ENCODE measurements around the gene ZNF442.
"Not testable (repeated sequence)": the region's sequence is repeated elsewhere in the genome, so short reads cannot be mapped to it uniquely, and the experiment has no call there.

ZNF442 gene

DNA sequence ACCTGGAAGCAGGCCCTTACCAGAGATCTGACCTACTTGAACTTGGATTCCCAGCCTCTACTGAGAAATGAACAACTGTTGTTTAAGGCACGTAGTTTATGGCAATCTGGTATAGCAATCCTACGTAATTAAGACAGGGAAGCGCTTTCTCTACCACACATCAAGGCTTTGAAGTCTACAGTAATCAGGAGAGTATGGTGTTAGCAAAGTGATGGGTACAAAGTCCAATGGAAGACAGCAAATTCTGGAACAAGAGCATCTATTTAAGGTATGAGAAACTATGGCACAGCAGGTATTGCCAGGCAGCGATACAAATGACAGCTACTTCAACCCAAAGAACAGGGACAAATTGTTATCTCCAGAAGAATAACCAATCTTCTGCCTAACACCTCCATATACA lies 35.1 kb downstream of the ZNF442 start:
- DNase-seq (ENCODE audit: low spot score): no peak

DNA sequence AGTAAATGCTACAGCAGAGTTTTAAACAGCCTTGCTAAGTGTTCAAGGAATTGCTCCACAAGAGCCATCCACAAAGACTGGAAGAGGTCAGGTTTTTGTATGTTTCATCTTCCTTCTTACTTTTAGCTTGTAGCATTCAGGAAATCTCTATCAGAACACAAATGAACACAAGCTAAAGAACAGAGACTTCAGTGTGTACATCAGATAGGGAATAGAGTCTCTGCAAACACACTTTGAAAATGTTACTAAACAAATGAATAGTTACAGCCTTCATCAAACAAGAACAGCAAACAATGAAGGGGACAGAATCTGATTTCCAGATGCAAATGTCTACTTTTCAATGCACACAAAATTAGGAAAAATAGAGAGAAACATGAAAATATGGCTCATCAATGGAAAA lies 39.8 kb downstream of the ZNF442 start:
- DNase-seq (ENCODE audit: low spot score): no peak

DNA sequence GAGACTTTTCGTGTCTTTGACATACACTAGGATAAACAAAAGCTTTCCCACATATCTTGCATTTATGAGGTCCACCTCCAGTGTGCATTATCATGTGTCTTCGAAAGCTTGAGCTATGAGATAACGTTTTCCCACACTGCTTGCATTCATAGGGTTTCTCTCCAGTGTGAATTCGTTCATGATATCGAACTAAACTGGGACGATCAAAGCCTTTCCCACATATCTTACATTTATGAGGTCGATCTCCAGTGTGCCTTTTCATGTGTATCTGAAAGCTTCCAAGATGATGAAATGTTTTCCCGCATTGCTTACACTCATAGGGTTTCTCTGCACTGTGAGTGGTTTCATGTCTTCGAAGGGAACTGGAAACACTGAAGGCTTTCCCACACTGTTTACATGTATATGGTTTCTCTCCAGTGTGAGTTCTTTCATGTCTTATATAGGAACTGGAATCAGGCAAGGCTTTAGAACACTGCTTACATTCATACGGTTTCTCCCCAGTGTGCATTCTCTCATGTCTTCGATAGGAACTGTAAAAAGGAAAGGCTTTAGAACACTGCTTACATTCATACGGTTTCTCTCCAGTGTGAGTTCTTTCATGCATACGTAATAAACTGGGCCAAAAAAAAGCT lies 46.6 kb downstream of the ZNF442 start:
- DNase-seq (ENCODE audit: low spot score): no peak

DNA sequence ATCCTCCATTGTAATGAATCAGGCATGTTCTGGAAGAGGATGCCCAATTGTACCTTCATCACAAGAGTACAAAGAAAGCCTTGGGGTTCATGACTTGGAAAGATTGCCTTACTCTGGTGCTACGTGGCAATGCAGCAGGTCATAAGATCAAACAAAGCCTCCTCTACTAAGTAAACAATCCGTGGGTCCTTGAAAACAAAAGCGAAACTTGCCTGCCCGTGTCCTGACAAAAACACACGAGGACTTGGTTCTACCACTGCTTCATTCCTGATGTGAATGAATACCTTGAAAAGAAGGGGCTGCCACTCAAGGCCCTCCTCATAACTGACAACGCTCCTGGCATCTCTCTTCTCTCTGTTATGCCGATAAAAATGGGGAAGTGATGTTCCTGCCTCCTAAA lies 50.9 kb downstream of the ZNF442 start:
- DNase-seq (ENCODE audit: low spot score): no peak

DNA sequence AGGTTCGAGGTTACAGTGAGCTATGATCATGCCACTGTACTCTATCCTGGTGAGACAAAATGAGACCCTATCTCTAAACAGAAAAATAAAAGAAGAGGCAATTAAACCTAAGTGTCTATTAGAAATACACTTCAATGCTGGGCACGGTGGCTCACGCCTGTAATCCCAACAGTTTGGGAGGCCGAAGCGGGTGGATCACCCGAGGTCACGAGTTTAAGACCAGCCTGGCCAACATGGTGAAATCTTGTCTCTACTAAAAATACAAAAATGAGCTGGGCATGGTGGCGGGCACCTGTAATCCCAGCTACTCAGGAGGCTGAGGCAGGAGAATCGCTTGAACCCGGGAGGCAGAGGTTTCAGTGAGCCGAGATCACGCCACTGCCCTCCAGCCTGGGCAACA lies 56.6 kb downstream of the ZNF442 start:
- not testable (repeated sequence) for DNase-seq (ENCODE audit: low spot score)

All from kidney tubule cell (primary cell).